D341Med (cell line): ENCODE measurements around the gene STOX1.
"Not testable (repeated sequence)": the region's sequence is repeated elsewhere in the genome, so short reads cannot be mapped to it uniquely, and the experiment has no call there.

ENCODE experiments used
- DNase-seq: peaks from one replicate; pipeline ENCODE4 v3.0.0; 2012; ENCODE audit warnings: low spot score

The STOX1 gene

DNA sequence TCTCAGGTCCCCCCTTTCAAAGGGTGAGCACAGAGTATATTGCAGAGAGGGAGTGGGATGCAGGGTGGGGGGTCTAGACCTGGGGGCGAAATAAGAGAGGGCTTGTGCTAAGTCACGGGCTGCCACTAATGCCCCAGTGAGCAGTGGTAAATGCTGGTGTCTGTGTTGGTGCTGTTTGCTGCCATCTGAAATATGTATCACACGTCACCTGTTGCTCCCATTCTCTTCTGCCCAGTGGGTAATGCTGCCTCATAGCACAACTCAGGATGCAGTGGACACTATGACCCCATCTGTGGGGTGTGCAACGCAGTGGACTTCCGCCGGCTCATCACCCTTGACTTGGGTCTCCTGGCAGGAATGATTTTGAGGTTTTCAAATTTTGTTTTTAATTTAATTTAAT lies 2.6 kb downstream of the STOX1 start:
- DNase-seq = no peak

DNA sequence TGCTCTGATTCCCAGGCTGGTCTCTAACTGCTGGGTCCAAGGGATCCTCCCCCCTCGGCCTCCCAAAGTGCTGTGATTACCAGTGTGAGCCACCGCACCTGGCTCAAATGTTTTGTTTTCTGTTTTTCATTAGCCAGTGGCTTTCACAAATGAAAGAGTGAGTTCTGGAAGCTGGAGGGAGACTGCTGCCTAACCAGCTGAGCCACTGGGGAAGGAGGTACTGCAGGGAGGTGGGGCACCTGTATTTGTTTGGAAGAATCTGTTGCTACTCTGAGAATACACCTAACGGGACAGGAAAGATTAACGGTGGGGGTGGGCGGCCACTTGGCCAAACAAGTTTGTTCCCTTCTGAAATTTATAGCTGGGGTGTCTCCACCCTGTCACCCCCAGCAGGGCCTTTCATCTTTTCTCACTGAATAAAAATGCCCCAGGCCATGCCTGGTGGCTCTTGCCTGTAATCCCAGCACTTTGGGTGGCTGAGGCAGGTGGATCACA lies 4.7 kb downstream of the STOX1 start:
- no peak for DNase-seq

DNA sequence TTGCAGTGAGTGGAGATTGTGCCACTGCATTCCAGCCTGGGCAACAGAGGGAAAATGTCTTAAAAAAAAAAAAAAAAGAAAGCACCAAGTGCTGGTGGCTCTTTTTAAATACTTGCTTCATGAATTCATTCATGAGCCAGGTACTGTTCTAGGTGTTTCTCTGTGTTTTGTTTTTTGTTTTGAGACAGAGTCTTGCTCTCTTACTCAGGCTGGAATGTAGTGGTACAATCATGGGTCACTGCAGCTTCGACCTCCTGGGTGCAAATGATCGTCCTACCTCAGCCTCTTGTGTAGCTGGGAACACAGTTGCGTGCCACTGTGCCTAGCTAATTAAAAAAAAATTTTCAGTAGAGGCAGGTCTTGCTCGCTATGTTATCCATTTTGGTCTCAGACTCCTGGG lies 5.3 kb downstream of the STOX1 start:
- DNase-seq = no peak

DNA sequence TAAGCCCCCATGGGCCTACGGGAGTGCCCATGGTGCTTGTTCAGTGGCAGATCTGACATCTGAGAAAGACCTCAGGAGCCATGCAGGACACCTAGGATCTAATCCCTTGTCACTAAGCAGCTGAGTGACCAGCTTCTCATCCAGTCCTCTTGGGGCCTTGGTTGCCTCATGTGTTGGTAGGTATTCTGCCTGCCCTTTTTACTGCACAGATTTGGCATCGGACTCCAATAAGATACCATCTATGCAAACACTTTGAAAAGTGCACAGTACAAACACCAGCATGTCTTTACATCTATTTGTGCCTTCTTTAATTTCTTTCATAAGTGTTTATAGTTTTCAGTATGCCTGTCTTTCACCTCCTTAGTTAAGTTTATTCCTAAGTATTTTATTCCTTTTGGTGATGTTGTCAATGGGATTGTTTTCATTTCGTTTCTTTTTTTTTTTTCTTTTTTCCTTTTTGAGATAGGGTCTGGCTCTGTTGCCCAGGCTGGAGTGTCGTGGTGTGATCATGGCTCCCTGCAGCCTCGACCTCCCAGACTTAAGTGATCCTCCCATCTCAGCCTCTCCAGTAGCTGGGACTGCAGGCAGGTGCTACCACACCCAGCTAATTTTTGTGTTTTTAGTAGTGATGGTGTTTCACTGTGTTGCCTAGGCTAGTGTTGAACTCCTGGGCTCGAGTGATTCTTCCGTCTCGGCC lies 10.4 kb downstream of the STOX1 start:
- DNase-seq = no peak

DNA sequence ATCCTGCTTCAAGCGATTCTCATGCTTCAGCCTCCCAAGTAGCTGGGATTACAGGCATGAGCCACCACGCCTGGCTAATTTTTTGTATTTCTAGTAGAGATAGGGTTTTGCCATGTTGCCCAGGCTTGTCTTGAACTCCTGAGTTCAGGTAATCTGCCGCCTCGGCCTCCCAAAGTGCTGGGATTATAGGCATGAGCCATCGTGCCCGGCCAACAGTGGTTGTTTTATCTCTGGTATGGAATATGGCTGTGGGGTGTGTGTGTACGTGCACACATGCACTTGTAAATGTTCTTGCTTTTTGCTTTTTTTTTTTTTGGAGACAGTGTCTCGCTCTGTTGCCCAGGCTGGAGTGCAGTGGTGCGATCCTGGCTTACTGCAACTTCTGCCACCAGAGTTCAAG lies 13.3 kb downstream of the STOX1 start:
- DNase-seq = not testable (repeated sequence)

DNA sequence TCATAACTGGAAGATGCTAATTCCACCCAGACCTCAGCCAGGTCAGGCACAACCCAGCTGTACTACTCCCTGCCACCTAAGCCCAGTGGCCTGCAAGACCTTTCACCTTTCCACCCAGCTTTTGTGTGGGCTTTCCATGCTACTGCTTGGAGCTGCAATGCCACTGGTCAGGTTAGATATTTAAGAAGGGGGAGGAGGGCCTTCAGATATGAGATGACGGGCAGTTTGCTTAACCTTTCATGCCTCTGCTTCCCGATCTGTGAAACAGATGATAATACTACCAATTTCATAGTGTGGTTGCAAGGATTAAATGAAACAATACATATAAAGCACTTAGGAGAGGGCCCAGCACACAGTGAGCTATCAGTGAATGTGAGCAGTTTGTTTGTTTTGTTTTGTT lies 20.9 kb downstream of the STOX1 start:
- DNase-seq = no peak

DNA sequence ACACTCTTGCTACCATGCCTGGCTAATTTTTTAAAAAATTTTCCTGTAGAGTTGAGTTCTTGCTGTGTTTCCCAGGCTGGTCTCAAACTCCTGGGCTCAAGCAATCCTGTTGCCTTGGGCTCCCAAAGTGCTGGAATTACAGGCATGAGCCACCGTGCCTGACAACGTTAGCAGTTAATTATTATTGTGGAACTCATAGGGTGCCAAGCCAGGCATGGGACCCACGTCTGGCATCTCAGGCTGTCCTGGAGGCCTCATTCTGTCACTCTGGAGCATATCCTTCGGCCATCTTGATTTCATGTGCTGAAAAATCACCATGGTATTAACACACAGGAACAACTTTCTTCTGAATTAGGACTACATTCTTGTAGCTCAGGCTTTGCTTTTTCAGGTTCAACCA lies 21.5 kb downstream of the STOX1 start:
- no peak for DNase-seq

DNA sequence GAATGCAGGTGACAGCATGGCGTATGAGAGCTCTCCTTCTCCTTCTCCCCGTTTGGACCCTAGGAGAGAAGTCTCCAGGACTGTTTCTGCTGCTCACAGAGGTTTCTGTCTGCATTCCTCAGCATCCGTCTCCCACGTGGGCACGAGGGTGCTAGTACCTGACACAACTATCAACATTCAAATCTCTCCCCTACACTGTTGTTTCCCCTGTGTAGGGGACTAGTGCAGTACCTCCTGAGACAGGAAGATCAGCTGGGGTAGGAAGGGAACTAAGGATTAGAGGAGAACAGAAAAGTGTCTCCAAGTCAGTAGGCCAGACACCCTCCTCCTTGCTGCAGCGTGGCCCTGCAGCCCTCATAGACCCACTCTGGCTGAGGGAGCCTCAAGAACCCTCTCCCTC lies 29.0 kb downstream of the STOX1 start:
- DNase-seq = no peak

DNA sequence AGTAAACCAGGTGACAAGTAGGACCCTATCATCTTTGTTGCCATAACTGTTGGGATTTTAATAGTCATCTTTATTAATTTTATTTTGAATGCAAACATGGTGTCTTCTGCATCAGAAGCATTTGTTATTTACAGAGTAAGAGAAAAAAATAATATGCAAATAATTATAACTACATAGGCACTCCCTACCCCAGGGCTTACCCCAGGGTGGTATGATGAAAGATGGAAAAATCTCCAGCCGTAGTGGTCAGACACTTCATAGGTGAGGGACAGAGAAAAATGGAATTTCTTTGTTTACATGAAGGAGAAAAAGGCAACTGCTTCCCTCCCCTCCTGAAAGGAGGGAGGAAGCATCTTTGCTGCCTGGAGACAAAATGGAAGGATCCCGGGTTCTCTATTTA lies 29.7 kb downstream of the STOX1 start:
- no peak for DNase-seq

DNA sequence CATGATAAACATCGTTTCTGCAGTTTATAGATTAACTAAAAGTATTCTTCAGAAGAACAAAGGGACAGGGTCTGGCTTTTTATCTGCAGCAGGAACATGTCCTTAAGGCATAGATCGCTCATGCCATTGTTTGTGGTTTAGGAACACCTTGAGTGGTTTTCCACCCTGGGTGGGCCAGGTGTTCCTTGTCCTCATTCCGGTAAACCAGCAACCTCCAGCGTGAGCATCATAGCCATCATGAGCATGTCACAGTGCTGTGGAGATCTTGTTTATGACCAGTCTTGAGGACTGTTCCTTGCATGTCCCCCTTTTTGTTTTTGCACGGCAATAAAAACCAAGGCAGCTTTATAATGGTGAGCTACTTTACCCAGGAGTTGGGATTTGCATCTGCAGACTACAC lies 33.9 kb downstream of the STOX1 start:
- no peak for DNase-seq

DNA sequence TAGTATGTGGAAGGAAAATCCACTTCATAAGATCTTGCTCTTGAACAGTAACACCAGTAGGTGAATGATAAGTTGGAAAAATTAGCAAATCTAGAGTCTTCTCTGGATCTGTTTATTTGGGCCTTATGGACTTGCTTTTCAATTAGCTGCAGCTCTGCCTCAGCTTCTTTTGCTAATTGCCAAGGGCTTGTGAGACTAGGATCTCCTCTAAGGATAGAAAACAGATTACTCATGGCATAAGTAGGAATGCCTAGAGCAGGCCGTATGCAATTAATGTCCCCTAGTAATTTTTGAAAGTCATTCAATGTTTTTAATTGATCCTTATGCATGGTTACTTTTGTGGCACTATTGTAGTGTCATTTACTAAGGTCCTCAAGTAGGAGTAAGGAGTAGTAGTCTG lies 37.3 kb downstream of the STOX1 start:
- no peak for DNase-seq

DNA sequence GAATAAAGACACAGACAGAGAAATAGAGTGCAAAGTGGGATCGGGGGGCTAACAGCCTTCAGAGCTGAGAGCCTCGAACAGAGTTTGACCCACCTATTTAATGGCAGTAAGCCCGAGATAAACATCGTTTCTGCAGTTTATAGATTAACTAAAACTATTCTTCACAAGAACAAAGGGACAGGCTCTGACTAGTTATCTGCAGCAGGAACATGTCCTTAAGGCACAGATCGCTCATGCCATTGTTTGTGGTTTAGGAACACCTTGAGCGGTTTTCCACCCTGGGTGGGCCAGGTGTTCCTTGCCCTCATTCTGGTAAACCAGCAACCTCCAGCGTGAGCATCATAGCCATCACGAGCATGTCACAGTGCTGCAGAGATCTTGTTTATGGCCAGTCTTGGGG lies 40.8 kb downstream of the STOX1 start:
- DNase-seq = not testable (repeated sequence)

DNA sequence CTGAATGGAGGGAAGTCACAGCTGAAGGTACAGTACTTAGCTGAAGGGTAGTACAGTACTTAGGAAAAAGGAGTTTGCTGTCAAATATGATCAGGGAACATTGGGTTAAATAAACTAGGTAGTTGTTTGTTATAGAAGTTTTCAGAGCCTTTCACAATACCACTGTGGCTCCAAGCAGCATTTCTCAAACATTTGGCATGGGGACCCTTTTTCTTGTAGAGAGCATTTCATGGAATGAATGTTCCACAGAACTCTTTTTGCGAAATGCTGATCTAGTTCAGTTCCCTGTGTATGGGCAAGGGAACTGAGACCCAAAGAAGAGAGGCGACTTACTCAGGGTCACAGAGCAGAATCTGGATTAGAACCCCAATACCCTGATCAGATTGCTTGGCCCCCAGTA lies 42.3 kb downstream of the STOX1 start:
- no peak for DNase-seq

DNA sequence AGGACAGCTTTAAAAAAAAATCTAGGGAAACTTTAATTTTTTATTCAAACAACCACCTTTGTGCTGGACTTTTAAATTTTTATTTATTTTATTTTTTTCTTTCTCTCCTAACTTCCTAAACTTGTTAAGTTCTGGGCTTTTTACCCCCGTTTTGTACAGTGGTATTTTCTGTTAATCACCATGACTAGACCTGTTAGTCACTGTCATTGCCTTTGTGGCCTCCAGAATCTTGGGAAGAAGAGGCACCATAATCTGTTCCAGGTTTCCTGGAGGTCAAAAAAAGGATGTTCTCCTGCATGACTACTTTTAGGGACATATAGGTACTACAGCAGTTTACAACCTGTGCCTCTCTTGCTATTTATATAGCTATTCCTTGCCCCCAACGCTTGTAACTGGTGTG lies 42.7 kb downstream of the STOX1 start:
- no peak for DNase-seq

DNA sequence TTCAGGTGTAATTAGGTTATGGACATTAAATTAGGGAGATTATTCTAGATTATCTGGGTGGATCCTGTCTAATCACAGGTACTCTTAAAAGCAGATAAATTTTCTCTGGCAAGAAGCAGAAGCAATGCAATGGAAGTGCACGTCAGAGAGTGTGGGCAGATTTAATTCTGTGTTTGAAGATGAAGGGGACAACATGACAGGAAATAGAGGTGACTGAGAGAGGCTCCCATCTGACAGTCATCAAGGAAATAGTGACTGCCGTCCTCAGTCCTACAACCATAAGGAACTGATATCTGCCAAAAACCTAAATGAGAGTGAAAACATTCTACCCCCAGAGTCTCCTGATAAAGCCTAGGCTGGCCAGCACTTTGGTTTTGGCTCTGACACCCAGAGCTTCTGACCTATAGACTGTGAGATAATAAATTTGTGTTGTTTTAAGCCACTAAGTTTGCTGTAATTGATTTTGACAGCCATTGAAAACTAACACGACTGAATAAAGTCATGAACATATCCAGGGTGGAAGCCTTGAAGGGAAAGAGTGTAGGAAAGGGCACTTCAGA lies 43.3 kb downstream of the STOX1 start:
- DNase-seq = no peak

DNA sequence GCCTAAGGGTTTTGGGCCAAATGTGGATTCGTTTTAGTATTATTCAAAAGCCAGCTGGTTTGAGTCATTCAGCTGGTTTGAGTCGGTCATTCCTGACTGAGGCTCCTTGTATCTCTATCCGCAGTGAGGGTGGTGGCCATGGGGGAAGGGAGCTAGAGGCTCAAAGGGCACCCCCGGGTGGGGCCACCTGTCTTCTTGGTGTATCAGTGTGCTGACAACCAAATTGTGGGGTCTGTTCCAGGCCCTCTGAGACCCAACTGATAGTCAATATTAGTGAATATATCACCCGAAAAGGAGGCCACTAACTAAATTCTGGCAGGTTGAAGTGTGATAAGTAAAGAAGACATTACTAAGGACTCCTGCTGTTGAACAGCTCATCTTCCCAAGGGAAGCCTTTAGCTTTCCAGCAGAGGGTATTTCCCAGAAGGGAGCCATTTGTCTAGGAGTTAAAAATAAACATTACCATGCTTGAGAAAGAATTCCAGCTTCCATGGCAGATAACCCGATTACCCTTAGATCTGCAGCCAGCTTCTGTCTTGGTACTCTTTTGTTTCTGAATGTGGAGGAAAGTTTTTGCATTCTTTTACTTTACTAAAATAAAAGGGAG lies 43.9 kb downstream of the STOX1 start:
- peak; percentile 36 for DNase-seq

DNA sequence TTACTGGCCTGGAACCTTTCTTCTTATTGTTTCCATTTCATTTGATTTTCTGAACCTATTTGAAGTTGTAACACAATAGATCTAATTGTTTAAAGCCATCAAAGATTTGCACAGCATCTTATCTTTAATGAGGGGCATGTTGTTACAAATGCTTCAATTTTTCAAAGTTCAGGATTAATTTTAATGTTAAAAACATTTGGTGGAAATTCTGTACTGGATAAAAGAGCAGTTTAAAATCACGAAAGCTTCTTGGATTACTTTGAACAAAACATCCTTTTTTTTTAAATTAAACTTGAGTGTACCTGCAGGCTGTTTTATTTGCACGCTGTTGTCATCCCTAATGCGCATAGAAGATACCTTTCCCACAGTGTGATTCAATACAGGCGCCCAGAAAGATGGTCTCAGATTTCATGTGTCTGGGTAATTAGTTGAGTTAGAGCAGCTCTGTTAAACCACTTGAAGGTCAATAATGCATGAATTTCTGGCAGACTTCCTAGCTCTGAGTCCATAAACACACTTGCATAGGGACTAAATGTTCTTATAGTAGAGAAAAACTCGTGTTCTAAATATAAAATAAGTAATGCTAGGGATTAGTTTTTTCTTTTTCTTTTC lies 44.5 kb downstream of the STOX1 start:
- DNase-seq = peak; percentile 23

DNA sequence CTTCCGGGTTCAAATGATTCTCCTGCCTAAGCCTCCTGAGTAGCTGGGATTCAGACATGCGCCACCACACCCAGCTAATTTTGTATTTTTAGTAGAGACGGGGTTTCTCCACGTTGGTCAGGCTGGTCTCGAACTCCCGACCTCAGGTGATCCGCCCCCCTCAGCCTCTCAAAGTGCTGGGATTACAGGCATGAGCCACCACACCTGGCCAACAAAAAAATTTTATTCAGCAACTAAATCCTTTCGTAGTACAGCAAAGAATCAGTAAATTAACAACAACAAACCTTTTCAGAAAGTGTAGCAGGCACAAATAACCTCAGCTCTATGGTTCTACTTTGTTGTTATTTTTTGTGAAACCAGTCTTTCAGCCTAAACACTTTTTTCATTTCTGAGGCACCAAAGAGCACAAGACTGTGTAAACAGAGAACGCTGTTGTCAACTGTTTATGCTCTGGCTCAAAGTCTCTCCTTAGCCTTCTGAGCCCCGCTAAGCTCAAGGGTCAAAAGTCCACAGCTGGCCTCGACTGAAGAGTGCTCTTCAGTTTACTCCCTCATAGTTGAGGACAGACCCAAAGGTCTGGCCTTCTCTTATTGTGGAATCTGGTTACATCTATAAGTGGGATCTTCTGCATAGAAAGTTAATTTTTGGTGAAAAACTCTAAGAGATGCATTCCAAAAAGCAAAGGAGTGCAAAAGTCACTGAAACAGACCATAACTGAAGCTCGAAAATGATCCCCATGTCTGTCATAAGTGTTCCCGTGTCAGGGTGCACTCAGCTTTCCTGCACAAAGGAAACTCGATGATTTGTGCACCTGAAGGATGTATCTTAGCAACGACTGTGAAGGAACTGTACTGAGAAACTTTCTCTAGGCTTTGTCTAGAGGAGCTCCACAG lies 49.2 kb downstream of the STOX1 start:
- DNase-seq = no peak

DNA sequence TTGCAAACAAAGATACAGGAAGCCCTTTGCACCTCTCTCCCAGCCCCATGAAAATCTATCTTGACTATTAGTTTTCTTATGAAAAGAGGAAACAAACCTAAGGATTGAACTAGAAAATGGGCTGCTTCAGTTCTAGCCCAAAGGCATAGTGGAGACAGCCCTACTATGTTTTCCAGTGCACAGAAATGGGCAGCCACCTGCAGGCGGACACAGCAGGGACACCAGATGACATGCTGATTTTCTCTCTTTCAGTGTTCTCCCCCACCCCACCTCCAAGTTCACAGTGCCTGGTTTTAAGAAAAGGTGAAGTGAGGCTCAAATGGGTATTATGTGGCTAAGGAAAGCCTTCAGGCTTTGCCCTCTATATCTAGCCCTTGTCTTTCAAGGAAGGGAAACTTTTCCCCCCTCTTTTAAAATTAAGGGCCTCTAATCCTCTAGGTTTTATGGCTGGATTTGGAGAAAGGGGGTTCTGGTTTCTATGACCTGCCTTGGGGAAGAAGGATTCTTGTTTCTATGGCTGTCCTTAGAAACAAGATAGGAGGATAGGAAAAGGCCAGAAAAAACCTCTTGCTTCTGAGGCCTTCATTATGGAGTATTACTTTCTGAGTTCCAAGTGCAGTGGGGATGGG lies 50.3 kb downstream of the STOX1 start:
- no peak for DNase-seq

DNA sequence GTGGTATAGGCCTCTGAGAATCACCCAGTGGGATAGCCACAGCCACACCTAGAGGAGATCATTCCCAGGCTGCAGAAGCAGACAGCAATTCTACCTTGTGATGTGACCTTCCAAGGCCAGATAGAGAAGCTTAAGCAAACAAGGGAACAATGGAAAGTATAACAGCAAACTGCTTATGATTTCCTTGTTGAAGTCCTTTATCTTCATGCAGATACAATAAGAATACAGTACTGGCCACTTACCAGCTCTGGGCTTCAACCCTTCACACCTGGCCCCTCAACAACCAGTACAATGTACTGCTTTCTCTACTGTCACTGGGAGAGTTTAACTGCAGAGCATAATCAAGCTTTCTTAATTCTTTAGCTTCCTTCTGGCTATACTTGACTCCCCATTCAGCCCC lies 51.2 kb downstream of the STOX1 start:
- DNase-seq = no peak

DNA sequence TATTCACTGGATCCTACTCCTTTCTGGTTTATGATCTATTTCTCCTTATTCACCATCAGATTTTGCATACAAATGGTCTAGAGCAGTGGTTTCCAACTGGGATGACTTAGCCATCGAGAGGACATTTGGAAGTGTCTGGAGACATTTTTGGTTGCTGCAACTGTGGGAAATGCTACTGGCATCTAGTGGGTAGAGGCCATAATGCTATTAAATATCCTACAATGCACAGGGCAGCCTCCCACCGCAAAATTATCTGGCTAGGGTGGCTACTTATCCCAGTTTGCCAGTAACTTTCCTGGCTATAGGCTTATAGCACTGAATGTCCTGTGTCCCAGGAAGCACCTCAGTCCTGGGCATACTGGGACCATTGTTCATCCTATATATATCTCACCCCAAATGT lies 52.3 kb downstream of the STOX1 start:
- no peak for DNase-seq

DNA sequence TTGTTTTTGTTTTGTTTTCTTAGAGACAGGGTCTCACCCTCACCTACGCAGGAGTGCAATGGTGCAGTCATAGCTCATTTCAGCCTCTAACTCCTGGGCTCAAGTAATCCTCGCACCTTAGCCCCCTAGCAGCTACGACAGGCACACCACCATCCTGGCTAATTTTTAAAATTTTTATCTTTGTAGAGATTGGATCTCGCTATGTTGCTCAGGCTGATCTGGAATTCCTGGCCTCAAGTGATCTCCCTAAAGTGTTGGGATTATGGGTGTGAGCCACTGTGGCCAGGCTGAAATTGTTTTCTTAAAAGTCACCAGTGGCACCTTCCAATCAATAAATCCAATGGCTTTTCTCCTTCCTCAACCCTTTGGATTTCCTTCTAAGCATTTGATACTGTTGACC lies 52.9 kb downstream of the STOX1 start:
- no peak for DNase-seq
